HG02759 (cell line): ENCODE results near the gene TRAIP.
"Not testable (repeated sequence)": the region's sequence is repeated elsewhere in the genome, so short reads cannot be mapped to it uniquely, and the experiment has no call there.

Source experiments
- ATAC-seq: cut with Tn5 transposase; IDR thresholded peaks from one replicate; pipeline ENCODE4 v1.9.1; 2021; ENCODE audit warnings: mild to moderate bottlenecking, moderate library complexity; ENCODE audit not compliant: unreplicated experiment

TRAIP gene

GRCh38 chr3:49856181-49857005 is at the start of gene TRAIP:
TRAIP (minus strand) TSS chr3:49856564; CDS start chr3:49856453, 111 bp downstream.
- ATAC-seq = peak; percentile 97

DNA sequence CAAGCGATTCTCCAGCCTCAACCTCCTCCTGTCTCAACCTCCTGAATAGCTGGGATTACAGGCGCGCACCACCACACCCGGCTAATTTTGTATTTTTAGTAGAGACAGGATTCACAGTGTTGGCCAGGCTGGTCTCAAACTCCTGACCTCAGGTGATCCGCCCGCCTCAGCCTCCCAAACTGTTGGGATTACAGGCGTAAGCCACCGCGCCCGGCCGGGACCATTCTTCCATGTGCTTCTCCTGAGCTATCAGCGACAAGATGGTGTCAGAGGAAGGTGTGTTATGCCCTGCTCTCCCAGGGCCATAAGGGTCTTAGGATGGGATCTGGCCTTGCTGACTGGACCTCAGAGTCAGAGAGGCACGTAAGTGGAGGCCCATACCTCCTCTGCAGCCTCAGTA is 48.1 kb upstream of the TRAIP start:
- ATAC-seq = not testable (repeated sequence)

- peak; percentile 86 for ATAC-seq
These were observed 47.4 kb upstream of the TRAIP start, which contains the start of gene MST1R for GRCh38 chr3:49903451-49904424. MST1R (minus strand) TSS chr3:49903873; CDS start chr3:49903609, 264 bp downstream.

- no peak for ATAC-seq
These were observed 46.4 kb upstream of the TRAIP start for GRCh38 chr3:49902511-49903345.

- no peak for ATAC-seq
These were observed 45.3 kb upstream of the TRAIP start for GRCh38 chr3:49901366-49902339.

DNA sequence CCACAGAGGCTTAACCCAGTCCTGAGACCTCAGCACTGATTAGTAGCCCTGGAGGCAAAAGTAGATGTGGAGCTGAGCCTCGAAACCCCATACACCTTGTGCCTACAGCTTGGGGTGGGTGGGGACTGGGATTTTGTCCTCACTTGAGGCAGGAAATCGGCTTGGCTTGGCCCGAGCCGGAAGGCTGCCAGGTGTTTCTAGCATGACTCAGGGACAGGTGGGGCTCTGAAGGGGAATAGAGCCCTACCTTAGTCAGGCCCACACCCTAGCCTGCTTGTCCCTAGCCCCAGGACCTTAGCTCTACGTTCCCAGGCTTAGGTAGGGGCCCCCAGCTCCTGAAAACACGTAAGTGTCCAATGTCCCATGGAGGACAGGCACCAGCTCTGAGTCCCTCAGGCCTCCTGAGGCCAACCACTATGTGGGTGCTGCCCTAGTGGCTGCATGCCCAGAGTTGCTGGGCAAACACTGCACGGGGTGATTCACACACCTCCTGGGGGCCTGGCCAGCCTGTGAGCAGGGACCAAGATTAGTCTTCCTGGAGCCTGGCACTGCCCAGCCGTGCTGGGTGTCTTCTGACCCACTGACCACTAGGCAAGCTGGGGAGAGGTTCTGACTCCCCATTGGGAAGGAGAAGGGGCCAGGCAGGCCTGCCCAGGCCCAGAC is 44.3 kb upstream of the TRAIP start:
- ATAC-seq = no peak

- ATAC-seq = no peak
These were observed 43.5 kb upstream of the TRAIP start for GRCh38 chr3:49899815-49900214.

DNA sequence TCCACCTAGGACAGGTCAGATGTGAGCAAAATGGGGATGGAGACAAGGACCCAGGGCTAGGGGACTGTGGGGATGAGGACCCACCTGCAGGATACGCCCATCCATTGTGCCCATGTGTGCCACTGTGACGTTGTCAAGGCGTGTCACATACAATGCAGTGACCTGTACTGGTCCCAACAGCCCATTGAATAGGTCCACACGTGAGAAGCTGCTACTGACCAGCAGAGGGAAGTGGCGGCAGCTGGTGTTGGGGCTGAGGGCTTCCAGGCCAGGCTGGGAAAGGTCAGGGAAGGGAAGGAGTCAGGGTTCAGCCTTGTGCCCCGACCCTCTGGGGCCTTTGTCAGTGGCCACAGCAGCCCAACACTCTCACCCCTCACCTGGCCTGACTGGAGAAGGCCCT is 42.6 kb upstream of the TRAIP start:
- ATAC-seq = no peak

DNA sequence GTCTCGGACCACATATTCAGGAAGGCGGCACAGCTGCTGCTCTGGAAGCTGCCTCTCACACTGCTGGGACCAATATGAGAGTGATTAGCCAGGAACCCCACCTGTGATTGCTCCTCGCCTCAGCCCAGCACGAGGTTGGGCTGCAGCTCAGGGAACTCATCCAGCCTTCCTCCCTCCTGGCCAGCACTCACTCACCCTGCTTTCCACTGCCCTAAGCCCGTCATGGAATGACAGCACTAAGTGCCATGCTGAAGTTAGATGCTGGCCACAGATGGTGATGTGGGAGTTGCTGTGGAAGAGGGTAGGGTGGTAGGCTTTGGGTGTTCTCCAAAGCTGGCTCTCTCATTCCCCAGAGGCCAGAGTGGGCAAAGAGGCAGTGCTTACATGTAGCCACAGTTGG is 40.0 kb upstream of the TRAIP start:
- no peak for ATAC-seq

DNA sequence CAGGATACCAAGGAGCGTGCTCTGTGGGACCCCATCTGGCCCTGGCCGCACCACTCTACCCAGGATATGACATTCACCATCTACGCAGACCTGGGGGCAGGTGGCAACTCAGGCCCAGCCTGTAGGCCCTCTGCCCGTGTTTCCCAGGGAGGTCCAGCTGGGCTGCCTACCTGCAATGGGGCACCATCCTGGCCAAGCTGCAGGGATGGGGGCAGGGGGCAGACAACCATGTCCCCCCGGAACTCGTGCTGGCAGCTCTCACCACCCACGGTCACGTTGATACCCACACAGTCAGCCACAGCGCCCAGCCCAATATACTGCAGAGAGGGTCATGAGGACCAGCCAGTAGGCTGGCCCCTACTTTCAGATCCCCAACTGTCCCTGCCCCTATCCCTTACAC is 39.4 kb upstream of the TRAIP start:
- ATAC-seq = no peak

DNA sequence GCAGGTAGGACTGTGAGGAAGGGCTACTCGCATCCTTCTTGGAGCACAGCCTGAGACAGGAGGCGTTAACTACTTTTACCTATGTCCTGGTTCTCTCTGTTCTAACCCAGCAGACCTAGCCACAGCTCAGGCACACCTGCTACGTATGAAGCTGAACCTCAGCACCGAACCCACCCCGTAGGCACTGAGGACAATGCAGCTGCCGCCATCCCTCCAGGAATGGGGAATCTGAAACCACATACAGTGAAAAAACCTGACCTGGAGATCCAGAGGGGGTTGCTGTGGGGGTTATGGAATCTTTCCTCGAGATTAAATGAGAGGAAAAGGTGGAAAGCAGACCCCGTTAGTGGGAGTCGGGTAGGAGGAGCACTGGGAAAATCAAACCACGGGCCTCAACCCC is 32.9 kb upstream of the TRAIP start:
- no peak for ATAC-seq

GRCh38 chr3:49886922-49887265 is 30.5 kb upstream of the TRAIP start:
- ATAC-seq = no peak

DNA sequence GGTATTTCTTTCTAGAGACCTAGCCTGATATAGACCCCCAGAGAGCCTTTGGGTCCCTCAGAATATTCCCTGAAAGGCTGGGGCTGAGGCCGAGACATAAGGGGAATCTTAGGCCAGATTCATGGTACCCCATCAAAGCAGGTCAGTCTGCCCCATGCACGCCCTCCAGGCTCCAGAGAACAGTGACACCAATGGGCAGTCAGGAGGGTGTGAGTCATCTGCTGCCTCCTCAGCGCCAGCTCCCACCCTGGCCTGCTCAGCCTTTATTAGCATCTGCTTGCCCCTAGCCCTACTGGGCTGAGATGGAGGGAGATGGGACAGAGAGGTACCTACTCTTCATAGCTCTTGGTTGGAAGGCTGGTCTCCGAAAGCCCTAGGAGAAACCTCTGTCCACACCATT is 27.6 kb upstream of the TRAIP start:
- no peak for ATAC-seq

- ATAC-seq = no peak
These were observed 25.8 kb upstream of the TRAIP start for GRCh38 chr3:49882166-49882565.

GRCh38 chr3:49880581-49881315 is 24.4 kb upstream of the TRAIP start:
- no peak for ATAC-seq

DNA sequence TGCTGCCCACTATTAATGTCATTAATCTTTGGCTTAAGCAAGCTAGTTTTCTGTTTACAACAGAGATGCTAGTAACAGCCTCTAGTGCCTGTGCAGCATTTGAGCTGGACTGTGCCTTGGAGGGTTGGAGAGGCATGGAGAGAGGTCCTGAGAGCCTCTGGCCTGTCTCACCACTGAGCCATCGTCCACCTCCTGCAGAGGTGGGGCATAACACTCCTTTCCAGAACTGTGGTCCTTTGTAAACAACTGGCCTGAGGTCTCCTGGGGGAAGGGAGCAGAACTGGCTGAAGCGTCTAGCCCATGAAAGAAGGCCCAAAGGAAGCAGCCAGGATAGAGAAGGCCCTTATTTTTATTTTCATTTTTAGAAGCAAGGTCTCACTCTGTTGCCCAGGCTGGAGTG is 23.4 kb upstream of the TRAIP start:
- no peak for ATAC-seq

GRCh38 chr3:49878686-49879085 is 22.3 kb upstream of the TRAIP start:
- no peak for ATAC-seq

- no peak for ATAC-seq
These were observed 21.4 kb upstream of the TRAIP start for GRCh38 chr3:49877716-49878115.

DNA sequence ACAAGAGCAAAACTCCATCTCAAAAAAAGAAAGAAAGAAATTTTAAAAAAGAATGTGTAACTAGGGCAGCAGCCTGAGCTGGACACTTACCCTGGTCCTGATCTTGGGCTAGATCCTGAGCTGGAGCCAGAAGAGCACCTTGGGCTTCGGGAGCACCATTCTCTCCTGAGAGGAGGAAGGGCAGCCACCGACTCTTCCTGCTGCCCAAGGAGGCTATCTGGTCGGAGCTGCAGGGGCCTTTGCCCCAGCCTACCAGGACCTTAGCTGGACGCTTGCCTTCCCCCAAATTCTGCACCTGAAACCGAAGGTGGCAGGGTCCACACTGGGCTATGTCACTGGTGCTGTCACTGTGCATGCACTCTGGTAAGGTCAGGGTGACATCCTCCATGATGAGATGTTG is 20.2 kb upstream of the TRAIP start:
- no peak for ATAC-seq
